ENCODE data around the gene WDFY1. TPM values are rescaled to one million over a fixed set of nuclear protein-coding genes. Genes with fewer than 3 reads are reported as not detected.
A peak's percentile ranks its signal among the peaks of the same experiment; 100 is the strongest.

Gene WDFY1
- total RNA-seq, 1 donor from 2014 or later, result 177 TPM

DNA sequence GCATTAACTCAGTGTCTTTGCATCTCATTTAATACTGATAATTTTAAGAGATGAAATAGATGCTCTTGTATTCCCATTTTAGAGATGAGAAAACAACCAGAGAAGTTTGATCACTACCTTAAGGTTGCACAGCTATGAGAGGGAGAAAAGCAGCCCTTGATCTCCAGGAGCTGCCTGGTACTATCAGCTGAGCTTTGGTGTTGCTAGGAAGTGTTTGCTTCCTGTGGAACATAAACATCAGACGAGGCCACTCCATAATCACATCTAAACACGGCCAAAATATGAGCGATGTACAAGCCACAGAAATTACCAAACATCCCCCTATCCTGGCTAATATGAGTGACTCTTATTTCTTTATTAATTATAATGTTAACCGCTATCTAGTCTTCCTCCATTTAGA is 620 bp upstream of the WDFY1 start:
- H3K27ac ChIP-seq, result no peak overlapping the region
- H3K9ac ChIP-seq, result no peak overlapping the region
- H3F3A ChIP-seq (ENCODE audit: low read depth), result peaks cover 23% of the 10 kb centered on the region
- no peak overlapping the region for H2AFZ ChIP-seq (replicated peaks)
- H4K20me1 ChIP-seq (ENCODE audit: low read depth), result peaks cover 26% of the 10 kb centered on the region
- H3K27me3 ChIP-seq, result no peaks in the 10 kb centered on the region
- TF ChIP-seq EZH2 (IDR thresholded peaks at IDR 0.05) (no peak), EZH2phosphoT487 (IDR thresholded peaks at IDR 0.05) (no peak)
- TF ChIP-seq, protein P1, sequence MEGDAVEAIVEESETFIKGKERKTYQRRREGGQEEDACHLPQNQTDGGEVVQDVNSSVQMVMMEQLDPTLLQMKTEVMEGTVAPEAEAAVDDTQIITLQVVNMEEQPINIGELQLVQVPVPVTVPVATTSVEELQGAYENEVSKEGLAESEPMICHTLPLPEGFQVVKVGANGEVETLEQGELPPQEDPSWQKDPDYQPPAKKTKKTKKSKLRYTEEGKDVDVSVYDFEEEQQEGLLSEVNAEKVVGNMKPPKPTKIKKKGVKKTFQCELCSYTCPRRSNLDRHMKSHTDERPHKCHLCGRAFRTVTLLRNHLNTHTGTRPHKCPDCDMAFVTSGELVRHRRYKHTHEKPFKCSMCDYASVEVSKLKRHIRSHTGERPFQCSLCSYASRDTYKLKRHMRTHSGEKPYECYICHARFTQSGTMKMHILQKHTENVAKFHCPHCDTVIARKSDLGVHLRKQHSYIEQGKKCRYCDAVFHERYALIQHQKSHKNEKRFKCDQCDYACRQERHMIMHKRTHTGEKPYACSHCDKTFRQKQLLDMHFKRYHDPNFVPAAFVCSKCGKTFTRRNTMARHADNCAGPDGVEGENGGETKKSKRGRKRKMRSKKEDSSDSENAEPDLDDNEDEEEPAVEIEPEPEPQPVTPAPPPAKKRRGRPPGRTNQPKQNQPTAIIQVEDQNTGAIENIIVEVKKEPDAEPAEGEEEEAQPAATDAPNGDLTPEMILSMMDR (IDR thresholded peaks at IDR 0.05), result no peak
- no peaks in the 10 kb centered on the region for H3K9me3 Mint-ChIP-seq
- peaks cover 28% of the 10 kb centered on the region for H3K4me1 Mint-ChIP-seq
- H3K36me3 ChIP-seq, result no peaks in the 10 kb centered on the region
- DNase-seq (ENCODE audit: low spot score), result no peak
- H3K27ac Mint-ChIP-seq, result no peak overlapping the region
- peak overlapping the region; percentile 33 for H3K4me2 ChIP-seq
- H3K79me2 ChIP-seq (ENCODE audit: low read depth), result peaks cover 41% of the 10 kb centered on the region
- H3K36me3 Mint-ChIP-seq, result peaks cover 11% of the 10 kb centered on the region
- H3K27me3 Mint-ChIP-seq (ENCODE audit: insufficient read depth, low read depth), result peaks cover 4% of the 10 kb centered on the region
- H3K9me3 ChIP-seq (ENCODE audit: low read depth), result no peaks in the 10 kb centered on the region
- no peak overlapping the region for H3K4me3 ChIP-seq
- peak overlapping the region; percentile 97 for H3K4me3 Mint-ChIP-seq
- H3K4me1 ChIP-seq, result peaks cover 30% of the 10 kb centered on the region

GRCh38 chr2:223944166-223944702 is 901 bp downstream of the WDFY1 start:
- Histone ChIP-seq H3K9me3 (ENCODE audit: low read depth) (no peaks in the 10 kb centered on the region), H3K4me1 (peaks cover 24% of the 10 kb centered on the region), H3K27ac (no peak overlapping the region), H3K4me3 (peak overlapping the region; percentile 76), H2AFZ (replicated peaks) (peak overlapping the region; percentile 60), H3F3A (ENCODE audit: low read depth) (peaks cover 16% of the 10 kb centered on the region), H3K4me2 (peak overlapping the region; percentile 80), H3K27me3 (no peaks in the 10 kb centered on the region), H4K20me1 (ENCODE audit: low read depth) (peaks cover 29% of the 10 kb centered on the region), H3K9ac (peak overlapping the region; percentile 79), H3K79me2 (ENCODE audit: low read depth) (peaks cover 57% of the 10 kb centered on the region), H3K36me3 (no peaks in the 10 kb centered on the region)
- peaks cover 27% of the 10 kb centered on the region for H3K4me1 Mint-ChIP-seq
- peak overlapping the region; percentile 72 for H3K27ac Mint-ChIP-seq
- DNase-seq (ENCODE audit: low spot score), result peak; percentile 71
- peak overlapping the region; percentile 97 for H3K4me3 Mint-ChIP-seq
- peaks cover 17% of the 10 kb centered on the region for H3K36me3 Mint-ChIP-seq
- H3K27me3 Mint-ChIP-seq (ENCODE audit: insufficient read depth, low read depth), result peaks cover 4% of the 10 kb centered on the region
- TF ChIP-seq EZH2phosphoT487 (IDR thresholded peaks at IDR 0.05), result no peak
- TF ChIP-seq, protein P1 (IDR thresholded peaks at IDR 0.05), result no peak
- TF ChIP-seq EZH2 (IDR thresholded peaks at IDR 0.05), result no peak
- H3K9me3 Mint-ChIP-seq, result no peaks in the 10 kb centered on the region

DNA sequence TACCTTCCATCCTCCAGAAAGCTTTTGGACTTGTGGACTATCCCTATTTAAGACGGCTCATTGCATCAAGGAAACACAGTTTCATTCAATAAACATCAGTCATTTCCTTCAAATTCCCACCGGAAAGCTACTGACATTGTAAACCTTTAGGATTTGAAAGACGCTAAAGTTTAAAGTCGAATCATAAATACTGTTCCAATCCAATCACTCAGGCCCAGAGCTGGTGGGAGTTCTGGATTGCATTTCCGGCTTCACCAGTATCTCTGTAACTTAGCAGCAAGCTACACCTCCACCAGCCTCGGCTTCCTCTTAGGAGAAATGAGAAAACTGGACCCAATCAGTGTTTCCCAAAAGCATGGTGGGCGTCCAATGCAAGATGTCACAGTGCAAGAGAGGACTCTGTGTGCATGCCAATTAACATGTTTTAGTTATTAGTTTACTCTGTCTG is 1.6 kb downstream of the WDFY1 start:
- Mint-ChIP-seq H3K36me3 (peaks cover 17% of the 10 kb centered on the region), H3K4me1 (peaks cover 27% of the 10 kb centered on the region), H3K4me3 (peak overlapping the region; percentile 97), H3K27me3 (ENCODE audit: insufficient read depth, low read depth) (peaks cover 4% of the 10 kb centered on the region), H3K9me3 (no peaks in the 10 kb centered on the region), H3K27ac (no peak overlapping the region)
- no peak for DNase-seq (ENCODE audit: low spot score)
- Histone ChIP-seq H3K27ac (no peak overlapping the region), H3K9me3 (ENCODE audit: low read depth) (no peaks in the 10 kb centered on the region), H4K20me1 (ENCODE audit: low read depth) (peaks cover 36% of the 10 kb centered on the region), H2AFZ (replicated peaks) (no peak overlapping the region), H3K79me2 (ENCODE audit: low read depth) (peaks cover 63% of the 10 kb centered on the region), H3K36me3 (no peaks in the 10 kb centered on the region), H3K4me2 (peak overlapping the region; percentile 80), H3K4me3 (peak overlapping the region; percentile 76), H3K27me3 (no peaks in the 10 kb centered on the region), H3K9ac (no peak overlapping the region), H3K4me1 (peaks cover 24% of the 10 kb centered on the region), H3F3A (ENCODE audit: low read depth) (peaks cover 16% of the 10 kb centered on the region)
- TF ChIP-seq EZH2 (IDR thresholded peaks at IDR 0.05), result no peak
- no peak for TF ChIP-seq EZH2phosphoT487 (IDR thresholded peaks at IDR 0.05)
- TF ChIP-seq, protein P1 (IDR thresholded peaks at IDR 0.05), result no peak
